ENCODE measurements around the gene C10orf62.
"Not testable (repeated sequence)": the region's sequence is repeated elsewhere in the genome, so short reads cannot be mapped to it uniquely, and the experiment has no call there.

Gene C10orf62

DNA sequence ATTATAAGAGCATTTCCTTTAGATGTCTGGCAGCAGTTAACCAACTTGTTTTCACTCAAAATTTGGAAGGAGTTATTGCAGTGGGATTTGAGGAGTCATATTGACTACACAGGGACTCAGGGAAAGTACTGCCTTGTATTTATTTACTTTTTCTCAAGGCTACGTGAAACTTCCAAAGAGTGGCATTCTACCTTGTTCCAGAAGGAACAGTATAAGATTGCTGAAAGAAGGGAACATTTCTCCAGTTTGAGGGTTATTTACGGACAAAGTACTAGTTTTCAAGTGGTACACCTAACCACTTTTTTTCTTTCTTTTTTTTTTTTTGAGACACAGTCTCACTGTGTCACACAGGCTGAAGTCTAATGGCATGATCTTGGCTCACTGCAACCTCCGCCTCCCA, 38.7 kb downstream of the C10orf62 start:
- no peak for DNase-seq (ENCODE audit: low read depth)

DNA sequence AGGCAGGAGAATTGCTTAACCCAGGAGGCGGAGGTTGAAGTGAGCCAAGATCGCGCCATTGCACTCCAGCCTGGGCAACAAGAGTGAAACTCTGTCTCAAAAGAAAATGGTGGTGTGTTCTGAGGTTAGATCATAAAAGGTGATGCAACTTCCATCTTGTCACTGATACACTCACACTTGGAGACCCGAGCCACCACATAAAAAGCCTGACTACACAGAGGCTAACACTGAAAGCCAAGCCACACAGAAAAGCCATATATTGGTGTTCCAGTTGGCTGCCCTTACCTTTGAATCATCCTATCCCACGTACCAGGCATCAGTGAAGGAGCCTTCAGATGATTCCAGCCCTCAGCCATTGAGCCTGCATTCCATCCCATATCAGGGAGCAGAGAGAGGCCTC, 39.8 kb downstream of the C10orf62 start:
- DNase-seq (ENCODE audit: low read depth): no peak

DNA sequence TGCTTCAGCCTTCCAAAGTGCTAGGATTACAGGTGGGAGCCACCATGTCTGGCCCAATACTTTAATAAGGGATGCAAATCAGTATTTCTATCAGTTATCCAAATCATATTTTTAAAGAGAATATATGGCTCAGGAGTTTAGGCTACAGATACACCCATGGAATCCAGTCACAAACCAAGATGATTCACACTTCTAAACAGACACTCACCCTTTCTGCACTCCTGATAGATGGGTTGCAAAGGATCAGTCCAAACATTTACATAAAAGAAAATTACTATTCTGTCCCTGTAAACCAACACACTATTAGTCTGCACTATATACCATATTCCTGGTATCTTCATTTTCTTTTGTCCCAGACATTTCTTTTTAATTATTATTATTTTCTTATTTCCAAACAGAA, 41.6 kb downstream of the C10orf62 start:
- no peak for DNase-seq (ENCODE audit: low read depth)

DNA sequence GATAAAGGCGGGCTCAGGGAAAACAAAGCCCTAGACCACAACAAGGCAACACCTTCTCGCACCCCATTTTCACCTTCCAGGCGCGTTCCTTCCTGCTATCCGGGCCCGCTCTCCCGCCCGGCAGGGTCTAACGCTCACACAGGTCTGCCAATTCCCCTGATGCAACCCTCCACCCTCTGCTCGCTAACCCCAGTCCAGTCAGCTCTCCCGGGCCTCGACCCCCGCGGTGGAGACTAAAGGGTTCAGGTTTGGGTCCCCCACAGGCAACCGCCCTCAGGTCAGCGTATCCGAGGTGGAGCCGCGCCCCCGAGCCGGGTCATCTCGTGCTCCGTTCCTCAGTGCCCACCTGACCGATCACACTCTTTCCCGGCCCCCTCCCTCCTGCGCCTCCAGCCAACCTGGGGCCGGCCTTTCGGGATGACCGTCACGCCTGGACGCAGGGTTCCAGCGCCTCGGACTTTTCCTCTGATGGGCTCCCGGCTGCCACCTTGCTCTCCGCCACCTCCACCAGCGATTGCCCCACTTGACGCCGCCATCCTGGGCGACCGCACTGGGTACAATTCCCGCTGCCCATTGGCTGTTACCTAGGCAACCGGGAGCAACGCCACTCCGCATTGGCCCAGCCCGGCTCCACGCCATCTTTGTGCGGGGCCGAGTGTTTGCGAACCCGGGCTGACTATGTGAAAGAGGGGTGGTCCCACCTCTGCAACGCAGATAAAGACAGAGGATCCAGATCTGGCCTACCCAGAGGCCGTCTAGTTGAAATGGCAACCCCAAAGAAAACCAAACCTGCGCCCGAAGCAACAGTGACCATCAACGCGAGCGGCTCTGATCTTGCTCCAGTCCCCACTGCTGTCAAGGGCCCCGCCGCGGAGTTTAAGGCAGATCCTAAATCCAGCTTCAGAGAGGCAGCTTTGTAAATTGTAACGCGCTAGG, 43.7 kb downstream of the C10orf62 start, which contains the start of gene MORN4:
Gene MORN4, minus strand, starts transcription at position 552 of the 936 bp plus-strand sequence. CDS start 13,847 bp downstream, outside the sequence.
- DNase-seq (ENCODE audit: low read depth): peak; percentile 82

GRCh38 chr10:97633921-97634320, 44.4 kb downstream of the C10orf62 start:
- DNase-seq (ENCODE audit: low read depth): no peak

- DNase-seq (ENCODE audit: low read depth): no peak
These were observed 46.1 kb downstream of the C10orf62 start for GRCh38 chr10:97635577-97635976.

DNA sequence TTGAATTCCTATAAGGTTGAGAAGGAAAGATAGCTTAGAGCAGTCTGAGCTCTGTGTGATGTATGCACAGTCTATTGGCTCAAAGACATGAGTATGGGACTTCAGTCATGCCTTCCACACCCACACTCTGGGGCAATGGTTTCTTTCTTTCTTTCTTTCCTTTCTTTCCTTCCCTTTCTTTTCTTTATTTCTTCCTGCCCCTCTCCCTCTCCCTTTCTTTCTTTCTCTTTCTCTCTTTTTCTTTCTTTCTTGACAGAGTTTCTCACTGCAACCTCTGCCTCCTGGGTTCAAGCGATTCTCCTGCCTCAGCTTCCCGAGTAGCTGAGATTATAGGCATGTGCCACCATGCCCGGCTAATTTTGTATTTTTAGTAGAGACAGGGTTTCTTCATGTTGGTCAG, 49.6 kb downstream of the C10orf62 start:
- DNase-seq (ENCODE audit: low read depth): not testable (repeated sequence)

DNA sequence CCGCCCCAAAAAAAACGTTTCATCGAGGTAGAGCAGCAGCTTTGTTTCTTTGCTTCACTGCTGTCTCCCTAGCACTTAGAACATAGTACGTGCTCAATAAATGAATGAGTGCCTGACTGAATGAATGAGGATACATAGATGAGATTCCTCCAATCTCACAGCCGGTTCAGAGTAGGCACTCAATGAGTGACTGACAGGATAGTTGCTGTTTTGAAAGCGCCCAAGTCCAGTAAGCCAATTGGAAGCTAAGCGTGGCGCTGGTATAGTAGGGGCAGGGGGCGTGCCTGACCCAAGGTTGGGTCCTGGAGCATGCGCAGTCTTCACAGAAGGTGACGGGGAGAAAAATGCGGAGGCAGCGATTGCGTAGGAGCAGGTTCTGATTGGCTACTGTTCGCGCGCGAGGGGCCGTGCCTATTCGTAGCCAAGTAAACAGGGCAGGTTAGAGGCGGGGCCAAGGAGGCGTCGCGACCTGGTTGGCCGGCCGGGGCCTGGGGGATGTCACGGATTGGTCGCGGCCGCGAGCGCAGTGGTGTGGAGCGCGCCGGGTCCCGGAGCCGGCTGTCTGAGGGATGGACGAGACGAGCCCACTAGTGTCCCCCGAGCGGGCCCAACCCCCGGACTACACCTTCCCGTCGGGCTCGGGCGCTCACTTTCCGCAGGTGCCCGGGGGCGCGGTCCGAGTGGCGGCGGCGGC, 50.8 kb downstream of the C10orf62 start, which contains the start of gene PI4K2A:
Gene PI4K2A, plus strand, starts transcription at position 498 of the 694 bp plus-strand sequence. Its CDS starts 72 bp downstream, at position 570.
- DNase-seq (ENCODE audit: low read depth): peak; percentile 97

Data from activated T-helper 1 cell treated with Interleukin-2 at 50 U/mL for 16 hours (primary cell).